Embryonic facial prominence (tissue), 1 donor: ENCODE measurements around the gene DIAPH2.
"Not testable (repeated sequence)": the region's sequence is repeated elsewhere in the genome, so short reads cannot be mapped to it uniquely, and the experiment has no call there.

ENCODE experiments used
- DNase-seq: peaks from one replicate; pipeline ENCODE4 v3.0.0-alpha.2; 2016; ENCODE audit errors: extremely low spot score

The DIAPH2 gene

DNA sequence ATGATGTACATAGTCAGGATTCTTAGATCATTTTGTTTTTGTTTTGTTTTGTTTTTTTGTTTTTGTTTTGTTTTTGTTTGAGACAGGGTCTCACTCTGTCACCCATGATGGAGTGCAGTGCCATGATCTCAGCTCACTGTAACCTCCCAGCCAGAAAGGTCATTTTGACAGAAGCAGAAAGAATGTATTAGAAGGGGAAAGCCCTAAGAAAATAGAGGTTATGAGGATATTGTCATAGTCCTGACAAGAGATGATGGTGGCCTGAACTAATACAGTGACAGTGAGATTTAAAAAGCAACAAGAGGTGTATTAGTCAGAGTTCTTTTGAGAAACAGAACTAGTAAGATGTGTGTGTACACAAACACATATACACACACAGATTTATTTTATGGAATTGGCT lies 702.4 kb downstream of the DIAPH2 start:
- no peak for DNase-seq

DNA sequence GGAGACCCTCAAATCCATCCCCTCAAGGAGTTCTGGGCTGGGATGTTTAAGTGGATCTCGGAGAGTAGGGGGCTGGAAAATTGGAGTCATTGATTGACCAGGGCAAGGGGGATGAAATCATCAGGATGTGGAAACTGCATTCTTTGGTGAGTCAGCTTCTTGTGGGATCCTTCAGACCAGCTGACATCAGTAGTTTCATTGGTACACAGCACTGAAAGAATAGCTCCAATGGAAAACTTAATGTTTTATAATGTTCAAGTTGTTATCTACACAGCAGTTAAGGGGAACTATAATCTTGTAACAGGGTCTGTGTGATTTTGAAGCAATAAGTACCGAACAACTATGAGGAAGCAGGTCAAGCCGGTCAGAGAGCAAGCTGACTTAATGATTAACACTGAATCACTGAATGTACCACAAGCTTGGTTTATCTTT lies 705.1 kb downstream of the DIAPH2 start:
- DNase-seq: no peak

GRCh38 chrX:97397371-97397770 lies 712.7 kb downstream of the DIAPH2 start:
- DNase-seq: no peak

- DNase-seq: no peak
Observed at GRCh38 chrX:97398030-97398551, 713.4 kb downstream of the DIAPH2 start.

DNA sequence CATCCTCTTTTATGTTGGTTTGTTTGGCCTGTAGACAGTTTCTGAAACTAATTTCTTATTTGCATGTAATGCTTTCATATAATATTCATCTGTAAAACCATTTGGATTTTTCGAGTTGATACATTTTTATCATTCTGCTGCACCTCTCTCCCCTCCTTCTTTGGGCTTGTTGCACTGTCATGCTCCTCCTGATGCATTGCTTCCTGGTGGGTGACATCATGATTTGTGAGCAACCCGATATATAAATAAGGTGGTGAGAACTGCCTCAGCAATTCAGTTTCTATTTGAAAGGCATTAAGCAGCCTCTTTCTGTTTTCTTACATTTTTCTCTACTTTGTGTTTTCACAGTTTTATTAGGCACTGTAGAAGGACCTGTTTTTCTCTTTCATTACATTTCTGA lies 714.8 kb downstream of the DIAPH2 start:
- no peak for DNase-seq

DNA sequence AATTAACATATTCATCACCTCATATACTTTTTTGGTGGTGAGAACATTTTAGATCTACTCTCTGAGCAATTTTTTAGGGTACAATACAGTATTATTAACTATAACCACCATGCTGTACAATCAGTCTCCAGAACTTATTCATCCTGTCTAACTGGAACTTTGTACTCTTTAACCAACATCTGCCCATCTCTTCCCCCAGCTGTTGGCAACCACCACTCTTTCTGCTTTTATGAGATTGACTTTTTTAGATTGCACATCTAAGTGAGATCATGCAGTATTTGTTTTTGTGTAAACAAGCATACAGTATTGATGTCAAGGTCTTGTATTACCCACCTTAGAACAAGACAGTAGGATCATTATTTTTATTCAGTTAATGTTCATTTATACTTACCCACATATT lies 715.9 kb downstream of the DIAPH2 start:
- DNase-seq: no peak

DNA sequence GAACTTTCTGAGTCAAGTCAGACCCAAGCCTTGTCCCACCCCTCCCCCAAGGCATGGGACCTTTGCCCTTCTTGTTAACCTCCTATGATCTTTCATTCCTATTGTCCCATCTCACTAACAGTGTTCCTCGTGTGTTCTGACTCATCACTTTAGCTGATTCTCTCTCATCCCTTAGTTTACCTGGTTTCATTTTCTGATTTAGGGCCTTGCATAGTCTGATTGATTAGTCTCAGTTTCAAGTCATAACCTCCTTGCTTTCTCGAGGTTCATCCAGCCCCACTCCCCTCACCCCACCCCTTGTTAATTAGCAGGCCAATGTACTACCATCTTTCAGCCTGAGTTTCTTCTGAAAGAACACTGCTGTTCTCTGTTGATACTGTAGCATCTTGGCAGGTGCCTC lies 716.5 kb downstream of the DIAPH2 start:
- DNase-seq: no peak

DNA sequence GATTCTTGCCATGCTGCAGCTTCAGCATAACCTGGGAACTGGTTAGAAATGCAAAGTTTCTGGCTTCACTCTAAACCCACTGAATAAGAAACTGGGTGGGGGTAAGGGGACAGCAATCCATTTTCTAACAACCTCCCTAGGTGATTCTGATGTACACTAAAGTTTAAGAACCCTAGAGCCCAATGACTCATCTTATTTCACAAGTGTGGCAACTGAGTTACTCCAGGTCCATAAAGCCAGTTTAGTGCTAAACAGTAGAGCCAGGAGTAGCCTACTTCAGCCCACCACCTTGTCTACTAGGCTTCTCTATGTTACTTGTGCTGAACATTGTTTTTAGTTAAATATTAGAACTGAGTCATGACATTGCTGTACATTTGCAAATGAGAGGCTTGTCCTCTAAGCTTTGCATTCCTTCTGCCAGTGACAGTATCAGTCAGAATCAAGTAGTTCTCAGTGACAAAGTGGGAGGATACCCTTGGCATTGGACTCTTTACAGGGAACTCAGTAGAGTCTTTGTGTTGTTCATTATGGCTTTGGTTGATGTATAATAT lies 717.0 kb downstream of the DIAPH2 start:
- no peak for DNase-seq

GRCh38 chrX:97402333-97402732 lies 717.7 kb downstream of the DIAPH2 start:
- DNase-seq: no peak

- no peak for DNase-seq
Observed at GRCh38 chrX:97402903-97403302, 718.3 kb downstream of the DIAPH2 start.

GRCh38 chrX:97405031-97405660 lies 720.5 kb downstream of the DIAPH2 start:
- DNase-seq: no peak

GRCh38 chrX:97409632-97410415 lies 725.2 kb downstream of the DIAPH2 start:
- not testable (repeated sequence) for DNase-seq

DNA sequence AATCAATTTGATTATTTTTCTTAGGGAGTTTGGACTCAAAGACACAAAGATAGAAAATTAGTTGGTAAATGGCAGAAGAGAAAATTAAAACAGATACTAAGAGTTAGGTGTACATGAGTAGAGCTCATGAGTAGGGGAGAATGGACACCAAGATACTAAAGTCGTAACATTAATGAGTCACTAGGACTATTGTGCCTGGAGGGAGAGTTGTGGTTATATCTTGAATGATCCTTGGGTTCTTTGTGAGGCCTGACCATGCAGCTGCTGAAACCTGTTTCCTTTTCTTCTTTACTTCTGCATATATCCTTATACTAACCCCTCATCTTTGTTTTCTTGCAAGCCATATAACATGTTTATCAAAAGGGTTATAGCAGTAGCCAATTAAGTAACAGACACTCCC lies 731.8 kb downstream of the DIAPH2 start:
- DNase-seq: no peak

- no peak for DNase-seq
Observed at GRCh38 chrX:97429101-97429500, 744.5 kb downstream of the DIAPH2 start.

- DNase-seq: no peak
Observed at GRCh38 chrX:97431281-97431680, 746.6 kb downstream of the DIAPH2 start.

DNA sequence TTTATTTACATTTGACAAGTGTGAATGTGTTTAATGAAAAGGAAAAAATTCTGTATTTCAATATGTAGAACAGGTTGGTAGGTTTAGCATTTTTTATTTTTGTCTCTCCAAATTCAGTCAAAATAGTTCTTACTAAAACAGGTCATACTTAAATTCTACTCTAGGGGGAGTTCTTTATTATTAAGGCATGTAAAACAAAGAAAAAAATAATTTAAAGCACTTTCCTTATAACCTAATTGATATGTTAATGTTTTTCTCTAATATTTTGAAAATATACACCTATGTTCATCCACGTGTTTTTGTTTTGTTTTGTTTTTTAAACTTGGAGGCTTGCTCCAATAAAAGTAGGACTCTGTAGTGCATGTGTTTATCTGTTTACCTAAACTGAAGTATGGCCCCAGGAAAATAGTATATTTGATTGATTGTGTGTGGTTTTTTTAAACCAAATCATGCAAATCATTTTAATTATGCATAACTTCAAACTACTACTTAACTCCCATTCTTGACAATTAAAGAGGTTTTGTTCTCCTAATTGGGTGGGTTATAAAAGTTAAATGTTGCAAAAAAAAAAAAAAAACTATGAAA lies 761.7 kb downstream of the DIAPH2 start:
- no peak for DNase-seq

- DNase-seq: no peak
Observed at GRCh38 chrX:97447306-97447705, 762.7 kb downstream of the DIAPH2 start.

- no peak for DNase-seq
Observed at GRCh38 chrX:97452283-97452682, 767.6 kb downstream of the DIAPH2 start.

DNA sequence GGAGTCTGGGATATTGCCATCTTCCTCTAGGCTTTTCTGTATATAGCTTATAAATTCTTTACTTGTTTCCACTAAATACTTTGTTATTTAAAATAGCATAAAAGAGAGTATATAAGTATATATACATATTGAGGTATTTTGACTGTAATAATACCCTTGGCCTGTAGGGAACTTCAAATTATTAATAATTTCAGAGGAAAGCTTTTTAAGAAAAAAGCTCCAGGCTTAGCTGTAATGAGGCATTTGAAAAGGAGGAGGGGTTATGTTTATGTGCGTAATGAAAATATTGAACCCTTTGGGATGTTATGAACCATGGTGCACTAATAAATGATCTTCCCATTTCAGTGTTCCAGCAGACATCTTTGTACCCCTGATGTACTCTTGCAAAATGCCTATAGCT lies 777.1 kb downstream of the DIAPH2 start:
- no peak for DNase-seq

- DNase-seq: no peak
Observed at GRCh38 chrX:97471071-97471470, 786.4 kb downstream of the DIAPH2 start.

DNA sequence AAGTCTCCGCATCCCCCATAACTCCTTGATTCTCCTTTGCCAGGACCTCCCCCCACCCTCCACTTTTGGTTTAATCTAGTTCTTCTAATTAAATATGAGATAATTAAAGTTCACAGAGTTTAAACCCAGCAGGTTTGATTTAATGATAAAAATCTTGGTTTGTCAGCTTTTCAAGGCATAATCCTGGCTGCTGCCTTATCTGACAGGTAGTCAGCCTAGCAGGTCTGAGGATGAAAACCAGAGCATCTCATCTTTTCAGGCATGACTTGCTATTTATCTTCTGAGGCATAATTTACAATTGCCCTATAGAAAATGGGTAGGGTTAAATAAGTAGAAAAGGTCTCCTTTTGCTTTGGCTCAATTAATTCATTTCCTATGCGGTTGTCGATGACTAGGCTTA lies 790.3 kb downstream of the DIAPH2 start:
- DNase-seq: no peak

- no peak for DNase-seq
Observed at GRCh38 chrX:97479106-97479890, 794.7 kb downstream of the DIAPH2 start.
